ENCODE results near the gene SMIM38. TPM values are rescaled to one million over a fixed set of nuclear protein-coding genes. Genes with fewer than 3 reads are reported as not detected.

SMIM38 gene
- total and polyA plus RNA-seq, 4 donors: 0.08 to 1.3 (median 0.43) TPM

GRCh38 chr11:69180726-69181125 is 25.0 kb downstream of the SMIM38 start:
- Histone ChIP-seq H3K4me3 (no peak overlapping the region), H3K9ac (ENCODE audit: insufficient read depth in 1 of 2, low read length in 2 of 2) (no peak overlapping the region), H3K36me3 (ENCODE audit: control insufficient read depth in 4 of 4, insufficient read depth in 4 of 4, low read length in 4 of 4) (no peaks in the 10 kb centered on the region), H3K27ac (ENCODE audit: low read depth in 1 of 2, low read length in 1 of 2) (no peak overlapping the region), H3K4me1 (ENCODE audit: control insufficient read depth in 5 of 5, insufficient read depth in 5 of 5, low read length in 5 of 5) (no peaks in the 10 kb centered on the region), H3K9me3 (ENCODE audit: control insufficient read depth in 4 of 4, insufficient read depth in 3 of 4, low read length in 3 of 4) (peaks cover 0 to under 1% (median 0%) of the 10 kb centered on the region in 4 donors), H3K27me3 (ENCODE audit: control insufficient read depth in 3 of 3, insufficient read depth in 3 of 3, low read length in 2 of 3) (no peaks in the 10 kb centered on the region)
- no peak for TF ChIP-seq CTCF (IDR thresholded peaks at IDR 0.05; ENCODE audit: control extremely low read depth, extremely low read depth)
- DNase-seq (no peak), ATAC-seq (ENCODE audit: insufficient read depth, low FRiP score) (no peak)
- 88 to 90% methylated on average over 3 of the region's 3 CpGs for WGBS, 2 donors

GRCh38 chr11:69183613-69184012 is 27.9 kb downstream of the SMIM38 start:
- DNase-seq (no peak), ATAC-seq (ENCODE audit: insufficient read depth, low FRiP score) (no peak)
- H3K9ac ChIP-seq (ENCODE audit: insufficient read depth in 1 of 2, low read length in 2 of 2): no peak overlapping the region
- H3K4me3 ChIP-seq: no peak overlapping the region
- no peaks in the 10 kb centered on the region for H3K27me3 ChIP-seq (ENCODE audit: control insufficient read depth in 3 of 3, insufficient read depth in 3 of 3, low read length in 2 of 3)
- TF ChIP-seq CTCF (IDR thresholded peaks at IDR 0.05; ENCODE audit: control extremely low read depth, extremely low read depth): no peak
- peaks cover 0 to 12% (median 5%) of the 10 kb centered on the region in 4 donors for H3K9me3 ChIP-seq (ENCODE audit: control insufficient read depth in 4 of 4, insufficient read depth in 3 of 4, low read length in 3 of 4)
- WGBS, 2 donors: 73 to 85% methylated on average over 8 of the region's 8 CpGs
- H3K36me3 ChIP-seq (ENCODE audit: control insufficient read depth in 4 of 4, insufficient read depth in 4 of 4, low read length in 4 of 4): no peaks in the 10 kb centered on the region
- H3K4me1 ChIP-seq (ENCODE audit: control insufficient read depth in 5 of 5, insufficient read depth in 5 of 5, low read length in 5 of 5): no peaks in the 10 kb centered on the region
- H3K27ac ChIP-seq (ENCODE audit: low read depth in 1 of 2, low read length in 1 of 2): no peak overlapping the region

GRCh38 chr11:69186316-69187260 is 30.9 kb downstream of the SMIM38 start:
- no peaks in the 10 kb centered on the region for H3K27me3 ChIP-seq (ENCODE audit: control insufficient read depth in 3 of 3, insufficient read depth in 3 of 3, low read length in 2 of 3)
- H3K36me3 ChIP-seq (ENCODE audit: control insufficient read depth in 4 of 4, insufficient read depth in 4 of 4, low read length in 4 of 4): no peaks in the 10 kb centered on the region
- H3K27ac ChIP-seq (ENCODE audit: low read depth in 1 of 2, low read length in 1 of 2): no peak overlapping the region
- no peak overlapping the region for H3K9ac ChIP-seq (ENCODE audit: insufficient read depth in 1 of 2, low read length in 2 of 2)
- DNase-seq: no peak
- no peak for TF ChIP-seq CTCF (IDR thresholded peaks at IDR 0.05; ENCODE audit: control extremely low read depth, extremely low read depth)
- ATAC-seq (ENCODE audit: insufficient read depth, low FRiP score): no peak
- no peaks in the 10 kb centered on the region for H3K4me1 ChIP-seq (ENCODE audit: control insufficient read depth in 5 of 5, insufficient read depth in 5 of 5, low read length in 5 of 5)
- 81 to 91% methylated on average over 17 of the region's 17 CpGs for WGBS, 2 donors
- no peak overlapping the region for H3K4me3 ChIP-seq
- peaks cover 0 to 12% (median 5%) of the 10 kb centered on the region in 4 donors for H3K9me3 ChIP-seq (ENCODE audit: control insufficient read depth in 4 of 4, insufficient read depth in 3 of 4, low read length in 3 of 4)
